CD4-positive, alpha-beta T cell treated with Interleukin-15 for 4 hours (primary cell): ENCODE measurements around the gene FOXG1.

Experiments used
- DNase-seq: peaks from one replicate; pipeline ENCODE4 v3.0.0-alpha.2; 2020; ENCODE audit warnings: low spot score

The FOXG1 gene

GRCh38 chr14:28777471-28778137 lies 11.0 kb downstream of the FOXG1 start:
- no peak for DNase-seq

GRCh38 chr14:28778138-28779117 lies 11.8 kb downstream of the FOXG1 start:
- no peak for DNase-seq

GRCh38 chr14:28779456-28779855 lies 12.9 kb downstream of the FOXG1 start:
- no peak for DNase-seq

GRCh38 chr14:28780843-28781820 lies 14.5 kb downstream of the FOXG1 start:
- no peak for DNase-seq

- no peak for DNase-seq
These were observed 15.7 kb downstream of the FOXG1 start for GRCh38 chr14:28782301-28782700.

- DNase-seq: no peak
These were observed 17.1 kb downstream of the FOXG1 start for GRCh38 chr14:28783664-28784063.

GRCh38 chr14:28784096-28785048 lies 17.8 kb downstream of the FOXG1 start:
- DNase-seq: no peak

- DNase-seq: no peak
These were observed 18.7 kb downstream of the FOXG1 start for GRCh38 chr14:28785096-28785952.

- DNase-seq: no peak
These were observed 40.9 kb downstream of the FOXG1 start for GRCh38 chr14:28807518-28807917.

GRCh38 chr14:28813810-28814209 lies 47.2 kb downstream of the FOXG1 start:
- DNase-seq: no peak
